ENCODE data around the gene AP3B1.

DNA sequence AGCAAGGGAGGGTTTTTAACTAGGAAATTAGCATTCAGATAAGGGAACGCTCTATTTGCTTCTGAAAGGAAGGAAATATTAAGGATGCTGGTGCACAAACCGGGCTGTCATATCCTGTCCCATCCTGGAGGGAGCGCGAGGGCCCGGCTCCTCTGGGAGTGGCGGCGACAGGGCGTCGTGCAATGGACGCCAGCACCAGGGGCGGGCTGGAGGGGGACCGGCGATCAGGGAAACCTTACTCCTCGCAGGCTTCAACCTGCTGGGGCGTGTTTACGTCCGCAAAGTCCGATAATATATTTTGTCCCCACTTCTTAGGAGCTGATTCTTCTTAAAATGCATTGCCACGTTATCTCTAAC lies 321.3 kb downstream of the AP3B1 start:
- peak; percentile 33; the same call in 1 of the 2 replicates for TF ChIP-seq CTCF (conservative IDR thresholded peaks at IDR 0.05; ENCODE audit: low read depth, low read length)
- TF ChIP-seq EZH2 (IDR thresholded peaks at IDR 0.05; ENCODE audit: borderline replicate concordance, low read depth, low read length, poor library complexity, severe bottlenecking): peak; percentile 19
